ENCODE results near the gene ASTN2.

Gene ASTN2

GRCh38 chr9:117008876-117009275 is 406.0 kb downstream of the ASTN2 start:
- no peak for DNase-seq (ENCODE audit: low read depth)

GRCh38 chr9:117008461-117008860 is 406.4 kb downstream of the ASTN2 start:
- no peak for DNase-seq (ENCODE audit: low read depth)

- DNase-seq (ENCODE audit: low read depth) = no peak
Observed at GRCh38 chr9:117002686-117003085, 412.2 kb downstream of the ASTN2 start.

GRCh38 chr9:117000834-117001233 is 414.0 kb downstream of the ASTN2 start:
- no peak for DNase-seq (ENCODE audit: low read depth)

GRCh38 chr9:117000196-117000723 is 414.6 kb downstream of the ASTN2 start:
- no peak for DNase-seq (ENCODE audit: low read depth)

- no peak for DNase-seq (ENCODE audit: low read depth)
Observed at GRCh38 chr9:116998305-116998704, 416.6 kb downstream of the ASTN2 start.

- DNase-seq (ENCODE audit: low read depth) = no peak
Observed at GRCh38 chr9:116992865-116993264, 422.0 kb downstream of the ASTN2 start.

GRCh38 chr9:116991051-116991450 is 423.8 kb downstream of the ASTN2 start:
- no peak for DNase-seq (ENCODE audit: low read depth)

- DNase-seq (ENCODE audit: low read depth) = no peak
Observed at GRCh38 chr9:116990592-116990991, 424.3 kb downstream of the ASTN2 start.

GRCh38 chr9:116987721-116988485 is 427.0 kb downstream of the ASTN2 start:
- DNase-seq (ENCODE audit: low read depth) = no peak

GRCh38 chr9:116986015-116986414 is 428.8 kb downstream of the ASTN2 start:
- no peak for DNase-seq (ENCODE audit: low read depth)

GRCh38 chr9:116985596-116985995 is 429.3 kb downstream of the ASTN2 start:
- no peak for DNase-seq (ENCODE audit: low read depth)

- no peak for DNase-seq (ENCODE audit: low read depth)
Observed at GRCh38 chr9:116984111-116984510, 430.7 kb downstream of the ASTN2 start.

- DNase-seq (ENCODE audit: low read depth) = no peak
Observed at GRCh38 chr9:116980582-116981120, 434.2 kb downstream of the ASTN2 start.

GRCh38 chr9:116979456-116979855 is 435.4 kb downstream of the ASTN2 start:
- DNase-seq (ENCODE audit: low read depth) = no peak

GRCh38 chr9:116978155-116978554 is 436.7 kb downstream of the ASTN2 start:
- no peak for DNase-seq (ENCODE audit: low read depth)

- DNase-seq (ENCODE audit: low read depth) = no peak
Observed at GRCh38 chr9:116975126-116975525, 439.7 kb downstream of the ASTN2 start.

GRCh38 chr9:116966199-116966598 is 448.7 kb downstream of the ASTN2 start:
- DNase-seq (ENCODE audit: low read depth) = no peak

GRCh38 chr9:116964258-116964657 is 450.6 kb downstream of the ASTN2 start:
- no peak for DNase-seq (ENCODE audit: low read depth)

- DNase-seq (ENCODE audit: low read depth) = no peak
Observed at GRCh38 chr9:116959809-116960208, 455.0 kb downstream of the ASTN2 start.

GRCh38 chr9:116958881-116959280 is 456.0 kb downstream of the ASTN2 start:
- DNase-seq (ENCODE audit: low read depth) = no peak

- no peak for DNase-seq (ENCODE audit: low read depth)
Observed at GRCh38 chr9:116954731-116955130, 460.1 kb downstream of the ASTN2 start.

- DNase-seq (ENCODE audit: low read depth) = no peak
Observed at GRCh38 chr9:116953271-116953670, 461.6 kb downstream of the ASTN2 start.

GRCh38 chr9:116952436-116952810 is 462.4 kb downstream of the ASTN2 start:
- no peak for DNase-seq (ENCODE audit: low read depth)
